IMR-90 (cell line): ENCODE data around the gene RXFP2. TPM values are rescaled to one million over a fixed set of nuclear protein-coding genes. Genes with fewer than 3 reads are reported as not detected.

ENCODE experiments used
- ATAC-seq: fragments of 200-7000 bp; cut with Tn5 transposase; 2 replicates; pipeline ENCODE4 v1.9.1; 2020; ENCODE audit warnings: low read depth, mild to moderate bottlenecking, moderate library complexity
- BruUV-seq: library from RNA; stranded (reverse); fragments of 400-500 nt; replicated peaks from 2 replicates; lab custom pipeline; 2021; lab: Mats Ljungman, UMichigan
- CTCF ChIA-PET: fragments of 300-600 bp; formaldehyde crosslinking; extraction: SDS; loops from one replicate; lab custom pipeline; 2021; ENCODE audit warnings: antibody characterized with exemption; lab: Yijun Ruan, JAX
- POLR2A ChIA-PET: fragments of 300-600 bp; sonication (Branson Sonifier 250); formaldehyde crosslinking; loops from one replicate; lab custom pipeline; 2022; ENCODE audit warnings: antibody characterized with exemption; ENCODE audit not compliant: unreplicated experiment; lab: Charles Lee
- DNase-seq: peaks from one replicate; pipeline ENCODE4 v3.0.0; 2013
- H2AFZ ChIP-seq: replicated peaks from 2 replicates; pipeline ENCODE3; 2013; ENCODE audit warnings: low read length, mild to moderate bottlenecking; ENCODE audit not compliant: poor library complexity
- H2AK5ac ChIP-seq: 2 replicates; pipeline ENCODE4 v1.6.1; 2013; ENCODE audit warnings: low read depth, low read length, inconsistent platforms
- H2AK9ac ChIP-seq: replicated peaks from 2 replicates; pipeline ENCODE3; 2013; ENCODE audit warnings: mild to moderate bottlenecking, low read depth, low read length, moderate library complexity; ENCODE audit not compliant: poor library complexity
- H2BK120ac ChIP-seq: 2 replicates; pipeline ENCODE4 v1.6.1; 2013; ENCODE audit warnings: low read depth, low read length, inconsistent platforms
- H2BK15ac ChIP-seq: 3 replicates; pipeline ENCODE4 v1.6.1; 2013; ENCODE audit warnings: low read depth, low read length, inconsistent platforms
- H2BK20ac ChIP-seq: 2 replicates; pipeline ENCODE4 v1.6.1; 2013; ENCODE audit warnings: low read depth, mild to moderate bottlenecking, inconsistent platforms, low read length, moderate library complexity
- H2BK5ac ChIP-seq: 2 replicates; pipeline ENCODE4 v1.6.1; 2013; ENCODE audit warnings: mild to moderate bottlenecking, low read depth, low read length, inconsistent platforms; ENCODE audit not compliant: poor library complexity, severe bottlenecking
- H3K14ac ChIP-seq: replicated peaks from 2 replicates; pipeline ENCODE4 v1.6.1; 2013; ENCODE audit warnings: low read depth, low read length, inconsistent platforms
- H3K18ac ChIP-seq: 2 replicates; pipeline ENCODE4 v1.6.1; 2013; ENCODE audit warnings: low read depth, low read length, control low read depth
- H3K23ac ChIP-seq: 2 replicates; pipeline ENCODE4 v1.6.1; 2013; ENCODE audit warnings: low read depth, low read length, inconsistent platforms
- H3K27ac ChIP-seq: 2 replicates; pipeline ENCODE4 v1.5.1; 2013; ENCODE audit warnings: mild to moderate bottlenecking, control low read depth, low read length; ENCODE audit not compliant: insufficient read depth
- H3K27me3 ChIP-seq: 2 replicates; pipeline ENCODE4 v1.6.1; 2013; ENCODE audit warnings: low read length; ENCODE audit not compliant: control insufficient read depth, insufficient read depth
- H3K36me3 ChIP-seq: 2 replicates; pipeline ENCODE4 v1.6.1; 2013; ENCODE audit warnings: low read length, mixed read lengths; ENCODE audit not compliant: control insufficient read depth, insufficient read depth
- H3K4ac ChIP-seq: 2 replicates; pipeline ENCODE4 v1.6.1; 2013; ENCODE audit warnings: low read depth, low read length, inconsistent platforms
- H3K4me1 ChIP-seq: 2 replicates; pipeline ENCODE4 v1.6.1; 2013; ENCODE audit warnings: low read length, mixed read lengths; ENCODE audit not compliant: control insufficient read depth, insufficient read depth
- H3K4me2 ChIP-seq: 2 replicates; pipeline ENCODE4 v1.6.1; 2013; ENCODE audit warnings: low read depth, mild to moderate bottlenecking, control low read depth, low read length, moderate library complexity
- H3K4me3 ChIP-seq: 2 replicates; pipeline ENCODE4 v1.5.1; 2013; ENCODE audit warnings: low read depth, mild to moderate bottlenecking, control low read depth, low read length, moderate library complexity; ENCODE audit not compliant: insufficient read depth
- H3K56ac ChIP-seq: 2 replicates; pipeline ENCODE4 v1.6.1; 2013; ENCODE audit warnings: low read length, inconsistent platforms; ENCODE audit not compliant: insufficient read depth; ENCODE audit errors: extremely low read depth
- H3K79me1 ChIP-seq, 2 experiments: 2 replicates each; pipeline ENCODE4 v1.6.1; 2013; ENCODE audit warnings: low read length in 2 of 2, inconsistent platforms in 1 of 2, low read depth in 1 of 2
- H3K9ac ChIP-seq: 2 replicates; pipeline ENCODE4 v1.6.1; 2013; ENCODE audit warnings: low read depth, low read length, control low read depth
- H3K9me1 ChIP-seq: 2 replicates; pipeline ENCODE4 v1.6.1; 2013; ENCODE audit warnings: low read length, inconsistent platforms; ENCODE audit not compliant: insufficient read depth
- H3K9me3 ChIP-seq: 2 replicates; pipeline ENCODE4 v1.6.1; 2013; ENCODE audit warnings: low read length; ENCODE audit not compliant: control insufficient read depth, insufficient read depth
- H4K20me1 ChIP-seq: 2 replicates; pipeline ENCODE4 v1.6.1; 2013; ENCODE audit warnings: low read length, inconsistent platforms; ENCODE audit not compliant: insufficient read depth
- H4K5ac ChIP-seq: 2 replicates; pipeline ENCODE4 v1.6.1; 2013; ENCODE audit warnings: mild to moderate bottlenecking, low read depth, low read length, control low read depth
- H4K8ac ChIP-seq, 2 experiments: 2 replicates each; pipeline ENCODE4 v1.6.1; 2013; ENCODE audit warnings: low read depth in 2 of 2, low read length in 2 of 2, control low read depth in 1 of 2, inconsistent platforms in 1 of 2
- H4K91ac ChIP-seq: 2 replicates; pipeline ENCODE4 v1.6.1; 2013; ENCODE audit warnings: low read depth, low read length, inconsistent platforms; ENCODE audit not compliant: insufficient read depth
- BHLHE40 ChIP-seq: fragments of 150-350 bp; IDR thresholded peaks from 2 replicates; pipeline ENCODE4 v1.6.1; 2016; ENCODE audit warnings: mild to moderate bottlenecking, low read depth, low read length
- CEBPB ChIP-seq: IDR thresholded peaks from 2 replicates; pipeline ENCODE4 v1.6.1; 2012; ENCODE audit warnings: low read depth, low read length, improper control_type of control experiment
- CTCF ChIP-seq: conservative IDR thresholded peaks from 2 replicates; pipeline ENCODE4 v1.5.1; 2012; ENCODE audit warnings: mild to moderate bottlenecking, low read depth, low read length, improper control_type of control experiment
- ELK1 ChIP-seq: fragments of 150-350 bp; IDR thresholded peaks from 2 replicates; pipeline ENCODE4 v1.6.1; 2016; ENCODE audit warnings: low read depth, mild to moderate bottlenecking, low read length, moderate library complexity, borderline replicate concordance
- FOS ChIP-seq: fragments of 150-350 bp; IDR thresholded peaks from 2 replicates; pipeline ENCODE4 v1.6.1; 2016; ENCODE audit warnings: low read depth, low read length
- MAZ ChIP-seq: IDR thresholded peaks from 2 replicates; pipeline ENCODE4 v1.6.1; 2012; ENCODE audit warnings: low read depth, mild to moderate bottlenecking, low read length, improper control_type of control experiment, moderate library complexity, borderline replicate concordance
- MXI1 ChIP-seq: IDR thresholded peaks from 2 replicates; pipeline ENCODE4 v1.6.1; 2012; ENCODE audit warnings: low read depth, mild to moderate bottlenecking, low read length, moderate library complexity, borderline replicate concordance
- NFE2L2 ChIP-seq: fragments of 150-350 bp; IDR thresholded peaks from 2 replicates; pipeline ENCODE4 v1.6.1; 2016; ENCODE audit warnings: low read depth, mild to moderate bottlenecking, low read length
- POLR2A ChIP-seq: IDR thresholded peaks from 2 replicates; pipeline ENCODE4 v1.6.1; 2012; ENCODE audit warnings: mild to moderate bottlenecking, low read depth, low read length
- RAD21 ChIP-seq: IDR thresholded peaks from 2 replicates; pipeline ENCODE4 v1.6.1; 2012; ENCODE audit warnings: low read length, improper control_type of control experiment
- RCOR1 ChIP-seq: IDR thresholded peaks from 2 replicates; pipeline ENCODE4 v1.6.1; 2012; ENCODE audit warnings: mild to moderate bottlenecking, low read length, improper control_type of control experiment; ENCODE audit not compliant: insufficient replicate concordance
- RFX5 ChIP-seq: IDR thresholded peaks from 2 replicates; pipeline ENCODE4 v1.8.0; 2012; ENCODE audit warnings: low read depth, mild to moderate bottlenecking, low read length, moderate library complexity
- USF2 ChIP-seq: fragments of 150-350 bp; IDR thresholded peaks from 2 replicates; pipeline ENCODE4 v1.6.1; 2017; ENCODE audit warnings: mild to moderate bottlenecking, antibody characterized with exemption, low read length, low read depth
- WGBS, 2 experiments: methylation state at CpG; one replicate each; pipeline versions ENCODE4 v1.1.5 to v1.1.7; 2013; ENCODE audit warnings: missing lambda C conversion rate in 2 of 2; ENCODE audit not compliant: insufficient read length in 1 of 2; ENCODE audit errors: extremely low coverage in 2 of 2; 5-methylcytosine and 5-hydroxymethylcytosine counted together
- dilution Hi-C: fragments of 300-500 bp; cut with HindIII; formaldehyde crosslinking; loops from one replicate; pipeline ENCODE4 v1.14.3; 2018; ENCODE audit warnings: low sequenced_read_pairs; ENCODE audit not compliant: unreplicated experiment
- in situ Hi-C: fragments of 300-500 bp; cut with MboI; formaldehyde crosslinking; loops from 3 replicates; pipeline ENCODE4 v1.14.3; 2019; ENCODE audit warnings: low sequenced_read_pairs, inconsistent platforms, mixed read lengths
- intact Hi-C: fragments of 100-400 bp; cut with micrococcal nuclease; formaldehyde crosslinking; loops from 2 replicates; pipeline ENCODE4 v1.10.0; 2022
- polyA plus RNA-seq, 3 experiments: library from polyadenylated mRNA; depleted of rRNA; stranded (reverse); fragments of >200 nt; gene quantifications; 2 replicates each; pipeline ENCODE4 v1.2.3, GENCODE V29; 2012; ENCODE audit warnings: low replicate concordance in 1 of 3
- total RNA-seq: library from RNA; depleted of rRNA; stranded (reverse); fragments of >200 nt; gene quantifications from 2 replicates; pipeline ENCODE4 v1.2.3, GENCODE V29; 2012

RXFP2 gene
- total and polyA plus RNA-seq, 2 of the 4 experiments (the other 2 are of a cell fraction): not detected

- H3K9me3 ChIP-seq: no peaks in the 10 kb centered on the region
- no peak for ATAC-seq
- H3K4me1 ChIP-seq: no peaks in the 10 kb centered on the region; the same call in 1 of the 2 replicates
- no peaks in the 10 kb centered on the region for H3K79me1 ChIP-seq
- ChIA-PET POLR2A (no interaction called here), CTCF (no interaction called here)
- H3K4ac ChIP-seq: no peak overlapping the region
- no peaks in the 10 kb centered on the region for H4K20me1 ChIP-seq
- H2AK9ac ChIP-seq: no peak overlapping the region
- H3K18ac ChIP-seq: no peak overlapping the region
- no peak for DNase-seq
- intact Hi-C loops (no loop called here), in situ Hi-C loops (loop anchor here (25.0 kb wide), 1 partner anchor 511 kb away; no protein-coding TSS in a partner anchor), dilution Hi-C loops (no loop called here)
- H3K27ac ChIP-seq: no peak overlapping the region
- H2AK5ac ChIP-seq: no peak overlapping the region
- no TSS peak for BruUV-seq
- H3K4me3 ChIP-seq: no peak overlapping the region
- H3K4me2 ChIP-seq: no peak overlapping the region
- H3K23ac ChIP-seq: no peak overlapping the region
- no CpG with 5 or more reads among the region's 2 CpGs for WGBS, 2 experiments
- H2BK5ac ChIP-seq: no peak overlapping the region
- no peak overlapping the region for H3K9ac ChIP-seq
- no peak overlapping the region for H4K8ac ChIP-seq
- H3K27me3 ChIP-seq: no peaks in the 10 kb centered on the region
- H3K14ac ChIP-seq: no peak overlapping the region
- H2BK120ac ChIP-seq: no peak overlapping the region
- no peak overlapping the region for H4K91ac ChIP-seq
- H3K56ac ChIP-seq: no peak overlapping the region
- H3K9me1 ChIP-seq: peaks cover 5% of the 10 kb centered on the region
- no peak overlapping the region for H2BK20ac ChIP-seq
- H4K5ac ChIP-seq: no peak overlapping the region
- H2AFZ ChIP-seq: no peak overlapping the region
- no peak overlapping the region for H2BK15ac ChIP-seq
- TF ChIP-seq MAZ: no peak
- TF ChIP-seq ELK1: no peak
- TF ChIP-seq POLR2A: no peak
- TF ChIP-seq BHLHE40: no peak
- no peak for TF ChIP-seq CEBPB
- TF ChIP-seq RCOR1: no peak
- TF ChIP-seq RAD21: no peak
- TF ChIP-seq USF2: no peak
- TF ChIP-seq MXI1: no peak
- TF ChIP-seq CTCF: no peak
- no peak for TF ChIP-seq FOS
- no peak for TF ChIP-seq RFX5
- TF ChIP-seq NFE2L2: no peak
- H3K36me3 ChIP-seq: no peaks in the 10 kb centered on the region
These were observed 8.6 kb downstream of the RXFP2 start for GRCh38 chr13:31747966-31748365.
